Ishikawa (cell line): ENCODE data around the gene LYZL1.

Experiments
- CEBPB ChIP-seq: IDR thresholded peaks from 2 replicates; pipeline ENCODE4 v1.6.1; 2012
- CREB1 ChIP-seq: IDR thresholded peaks from 2 replicates; pipeline ENCODE4 v1.6.1; 2012; ENCODE audit warnings: low read depth
- EGR1 ChIP-seq: IDR thresholded peaks from 2 replicates; pipeline ENCODE4 v1.6.1; 2012
- EP300 ChIP-seq: IDR thresholded peaks from 2 replicates; pipeline ENCODE4 v1.6.1; 2012; ENCODE audit warnings: borderline replicate concordance
- FOXM1 ChIP-seq: IDR thresholded peaks from 2 replicates; pipeline ENCODE4 v1.6.1; 2012; ENCODE audit warnings: low read depth, borderline replicate concordance
- NFIC ChIP-seq: IDR thresholded peaks from 2 replicates; pipeline ENCODE4 v1.6.1; 2012
- RAD21 ChIP-seq: IDR thresholded peaks from 2 replicates; pipeline ENCODE4 v1.6.1; 2012; ENCODE audit warnings: low read depth
- TAF1 ChIP-seq: IDR thresholded peaks from 2 replicates; pipeline ENCODE4 v1.6.1; 2012; ENCODE audit warnings: low read depth, mild to moderate bottlenecking
- TCF12 ChIP-seq: IDR thresholded peaks from 2 replicates; pipeline ENCODE4 v1.6.1; 2012; ENCODE audit warnings: low read depth
- TEAD4 ChIP-seq: IDR thresholded peaks from 2 replicates; pipeline ENCODE4 v1.6.1; 2012
- YY1 ChIP-seq: IDR thresholded peaks from 2 replicates; pipeline ENCODE4 v1.6.1; 2012; ENCODE audit warnings: low read depth
- ZBTB7A ChIP-seq: IDR thresholded peaks from 2 replicates; pipeline ENCODE4 v1.6.1; 2012; ENCODE audit warnings: low read depth
- TF ChIP-seq, protein P1 (sequence below): IDR thresholded peaks from 2 replicates; pipeline ENCODE4 v1.6.1; 2012; ENCODE audit warnings: low read depth, mild to moderate bottlenecking
- TF ChIP-seq, protein P2 (sequence below): IDR thresholded peaks from 2 replicates; pipeline ENCODE4 v1.6.1; 2012
- TF ChIP-seq, protein P3 (sequence below): IDR thresholded peaks from 2 replicates; pipeline ENCODE4 v1.6.1; 2012

Gene LYZL1

DNA sequence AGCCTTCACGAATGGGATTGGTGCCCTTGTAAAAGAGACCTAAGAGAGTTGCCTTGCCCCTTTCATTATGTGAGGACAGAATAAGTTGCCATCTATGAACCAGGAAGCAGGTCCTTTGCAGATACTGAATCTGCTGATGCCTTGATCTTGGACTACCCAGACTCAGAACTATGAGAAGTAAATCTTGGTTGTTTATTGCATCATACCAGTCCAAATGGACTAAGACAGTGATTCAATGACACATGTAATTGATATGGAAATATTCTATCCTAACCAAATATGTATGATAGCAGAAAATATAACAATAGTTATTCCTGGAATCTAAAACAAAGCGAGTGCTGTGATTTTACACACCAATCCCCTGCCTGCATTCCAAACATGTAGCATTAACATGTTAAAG lies 17.0 kb upstream of the LYZL1 start:
- TF ChIP-seq, protein P1, sequence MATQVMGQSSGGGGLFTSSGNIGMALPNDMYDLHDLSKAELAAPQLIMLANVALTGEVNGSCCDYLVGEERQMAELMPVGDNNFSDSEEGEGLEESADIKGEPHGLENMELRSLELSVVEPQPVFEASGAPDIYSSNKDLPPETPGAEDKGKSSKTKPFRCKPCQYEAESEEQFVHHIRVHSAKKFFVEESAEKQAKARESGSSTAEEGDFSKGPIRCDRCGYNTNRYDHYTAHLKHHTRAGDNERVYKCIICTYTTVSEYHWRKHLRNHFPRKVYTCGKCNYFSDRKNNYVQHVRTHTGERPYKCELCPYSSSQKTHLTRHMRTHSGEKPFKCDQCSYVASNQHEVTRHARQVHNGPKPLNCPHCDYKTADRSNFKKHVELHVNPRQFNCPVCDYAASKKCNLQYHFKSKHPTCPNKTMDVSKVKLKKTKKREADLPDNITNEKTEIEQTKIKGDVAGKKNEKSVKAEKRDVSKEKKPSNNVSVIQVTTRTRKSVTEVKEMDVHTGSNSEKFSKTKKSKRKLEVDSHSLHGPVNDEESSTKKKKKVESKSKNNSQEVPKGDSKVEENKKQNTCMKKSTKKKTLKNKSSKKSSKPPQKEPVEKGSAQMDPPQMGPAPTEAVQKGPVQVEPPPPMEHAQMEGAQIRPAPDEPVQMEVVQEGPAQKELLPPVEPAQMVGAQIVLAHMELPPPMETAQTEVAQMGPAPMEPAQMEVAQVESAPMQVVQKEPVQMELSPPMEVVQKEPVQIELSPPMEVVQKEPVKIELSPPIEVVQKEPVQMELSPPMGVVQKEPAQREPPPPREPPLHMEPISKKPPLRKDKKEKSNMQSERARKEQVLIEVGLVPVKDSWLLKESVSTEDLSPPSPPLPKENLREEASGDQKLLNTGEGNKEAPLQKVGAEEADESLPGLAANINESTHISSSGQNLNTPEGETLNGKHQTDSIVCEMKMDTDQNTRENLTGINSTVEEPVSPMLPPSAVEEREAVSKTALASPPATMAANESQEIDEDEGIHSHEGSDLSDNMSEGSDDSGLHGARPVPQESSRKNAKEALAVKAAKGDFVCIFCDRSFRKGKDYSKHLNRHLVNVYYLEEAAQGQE: no peak
- no peak for TF ChIP-seq EP300
- TF ChIP-seq EGR1: no peak
- no peak for TF ChIP-seq YY1
- TF ChIP-seq CREB1: no peak
- no peak for TF ChIP-seq TAF1
- no peak for TF ChIP-seq ZBTB7A
- no peak for TF ChIP-seq NFIC
- TF ChIP-seq TEAD4: no peak
- no peak for TF ChIP-seq FOXM1
- no peak for TF ChIP-seq RAD21
- TF ChIP-seq TCF12: no peak
- TF ChIP-seq CEBPB: no peak
- TF ChIP-seq, protein P2, sequence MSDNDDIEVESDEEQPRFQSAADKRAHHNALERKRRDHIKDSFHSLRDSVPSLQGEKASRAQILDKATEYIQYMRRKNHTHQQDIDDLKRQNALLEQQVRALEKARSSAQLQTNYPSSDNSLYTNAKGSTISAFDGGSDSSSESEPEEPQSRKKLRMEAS: no peak
- TF ChIP-seq, protein P3, sequence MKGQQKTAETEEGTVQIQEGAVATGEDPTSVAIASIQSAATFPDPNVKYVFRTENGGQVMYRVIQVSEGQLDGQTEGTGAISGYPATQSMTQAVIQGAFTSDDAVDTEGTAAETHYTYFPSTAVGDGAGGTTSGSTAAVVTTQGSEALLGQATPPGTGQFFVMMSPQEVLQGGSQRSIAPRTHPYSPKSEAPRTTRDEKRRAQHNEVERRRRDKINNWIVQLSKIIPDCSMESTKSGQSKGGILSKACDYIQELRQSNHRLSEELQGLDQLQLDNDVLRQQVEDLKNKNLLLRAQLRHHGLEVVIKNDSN: no peak

DNA sequence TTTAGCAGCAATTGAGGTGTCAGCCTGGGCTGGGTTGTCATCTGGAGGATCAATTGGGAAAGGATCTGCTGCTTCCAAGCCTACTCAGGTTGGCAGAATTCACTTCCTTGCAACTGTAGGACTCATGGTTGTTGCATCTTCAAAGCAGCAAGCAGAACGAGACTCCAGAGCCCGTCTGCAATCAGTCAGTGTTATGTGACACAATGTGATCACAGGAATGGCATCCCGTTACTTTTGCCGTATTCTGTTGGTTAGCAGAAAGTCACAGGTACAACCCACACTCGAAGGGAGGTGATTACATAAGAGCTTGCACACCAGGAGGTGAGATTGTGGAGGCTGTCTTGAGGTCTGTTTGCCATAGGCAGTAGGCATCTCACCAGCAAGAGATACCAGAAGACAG lies 15.4 kb upstream of the LYZL1 start:
- TF ChIP-seq, protein P3: no peak
- TF ChIP-seq CREB1 (no peak), EP300 (no peak), TEAD4 (no peak), CEBPB (no peak), YY1 (no peak), RAD21 (no peak), FOXM1 (no peak), NFIC (no peak), TAF1 (no peak), EGR1 (no peak)
- TF ChIP-seq, protein P1: no peak

DNA sequence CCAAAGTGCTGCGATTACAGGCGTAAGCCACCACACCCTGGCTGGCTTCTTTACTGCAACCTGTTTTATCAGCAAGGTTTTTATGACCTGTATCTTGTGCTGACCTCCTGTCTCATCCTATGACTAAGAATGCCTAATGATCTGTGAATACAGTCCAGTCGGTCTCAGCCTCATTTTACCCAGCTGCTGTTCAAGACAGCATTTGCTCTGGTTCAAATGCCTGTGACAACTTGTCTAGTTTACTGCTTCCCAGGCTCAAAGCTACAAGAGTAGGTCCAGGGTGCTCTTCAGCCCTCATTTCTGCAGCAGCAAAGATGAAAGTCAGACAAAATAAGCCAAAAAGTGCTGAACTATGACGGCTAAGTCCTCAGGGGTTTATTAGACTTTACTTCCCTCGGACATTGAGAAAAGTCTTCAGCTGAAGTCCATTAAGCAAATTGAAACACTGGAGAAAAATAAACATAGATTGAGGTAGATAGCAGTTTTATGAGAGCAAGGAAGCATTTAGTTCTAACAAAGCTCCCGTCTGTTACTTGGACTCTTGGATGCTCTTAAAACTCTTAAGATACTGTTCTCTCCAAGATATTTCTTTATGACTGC lies 12.5 kb upstream of the LYZL1 start:
- no peak for TF ChIP-seq TCF12
- TF ChIP-seq CREB1: no peak
- TF ChIP-seq EP300: no peak
- TF ChIP-seq, protein P1: no peak
- no peak for TF ChIP-seq CEBPB
- TF ChIP-seq EGR1: no peak
- no peak for TF ChIP-seq FOXM1
- TF ChIP-seq, protein P3: no peak
- TF ChIP-seq ZBTB7A: no peak
- TF ChIP-seq, protein P2: no peak
- TF ChIP-seq TEAD4: no peak

DNA sequence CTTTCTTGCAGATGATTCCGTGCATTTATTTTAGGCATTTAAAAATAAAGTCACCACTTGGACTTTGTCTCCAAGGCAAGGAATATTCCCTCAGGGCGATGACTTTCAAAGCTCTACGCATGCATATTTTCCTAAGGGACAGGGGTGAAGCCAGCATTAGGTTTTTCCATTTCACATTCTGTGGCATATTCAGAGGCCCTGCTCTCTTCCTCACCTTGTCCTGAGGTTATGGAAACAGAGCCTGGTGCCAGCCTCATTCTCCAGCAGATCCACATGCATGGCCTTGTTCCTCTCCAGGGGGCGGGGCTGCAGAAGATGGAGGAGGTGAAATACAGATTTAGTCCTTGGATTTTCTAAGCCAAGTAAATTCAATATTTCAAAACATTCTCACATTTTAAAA lies 11.6 kb upstream of the LYZL1 start:
- no peak for TF ChIP-seq YY1
- no peak for TF ChIP-seq CREB1
- no peak for TF ChIP-seq ZBTB7A
- no peak for TF ChIP-seq TCF12
- no peak for TF ChIP-seq CEBPB
- TF ChIP-seq, protein P2: no peak
- no peak for TF ChIP-seq TEAD4
- no peak for TF ChIP-seq FOXM1
- TF ChIP-seq RAD21: no peak
- TF ChIP-seq TAF1: no peak
- no peak for TF ChIP-seq NFIC
- TF ChIP-seq, protein P3: no peak
- TF ChIP-seq EP300: no peak
- TF ChIP-seq EGR1: no peak
- TF ChIP-seq, protein P1: no peak
